Mucosa of descending colon (tissue), 3 donors: ENCODE results near the gene CLTC. TPM values are rescaled to one million over a fixed set of nuclear protein-coding genes. Genes with fewer than 3 reads are reported as not detected.

Experiments used
- ATAC-seq: fragments of 200-7000 bp; cut with Tn5 transposase; one replicate; pipeline ENCODE4 v1.9.1; 2020; ENCODE audit warnings: mild to moderate bottlenecking, moderate library complexity
- DNase-seq, 3 donors: peaks; one replicate each; pipeline ENCODE4 v3.0.0-alpha.2; 2020
- H3K36me3 ChIP-seq: fragments of 200-600 bp; one replicate; pipeline ENCODE4 v1.8.0; 2021; ENCODE audit warnings: low read depth, mild to moderate bottlenecking
- H3K4me1 ChIP-seq: fragments of 200-600 bp; one replicate; pipeline ENCODE4 v1.8.0; 2021; ENCODE audit warnings: low read depth, mild to moderate bottlenecking
- H3K4me3 ChIP-seq: fragments of 200-600 bp; one replicate; pipeline ENCODE4 v1.8.0; 2021; ENCODE audit warnings: mild to moderate bottlenecking
- H3K9me3 ChIP-seq: fragments of 200-600 bp; one replicate; pipeline ENCODE4 v1.8.0; 2021; ENCODE audit warnings: mild to moderate bottlenecking
- intact Hi-C, 2 donors: fragments of 100-400 bp; cut with DNase I in 1 of 2; cut with micrococcal nuclease in 1 of 2; formaldehyde crosslinking; loops; one replicate each; pipeline versions ENCODE4 v1.11.0 to v1.11.1; 2022; cut with DNase I, micrococcal nuclease
- total RNA-seq, 3 donors: library from RNA; stranded (reverse); fragmentation: NEBNext Ultra II Directional in 2 of 3; extraction: Animal tissue kit (Norgen Biotek cat#: 25700) in 2 of 3; gene quantifications; one replicate each; pipeline versions ENCODE4 v1.2.1 to v1.2.4, GENCODE V29; 2021 to 2023
- TF ChIP-seq, protein P1 (sequence below): fragments of 200-600 bp; IDR thresholded peaks from one replicate; pipeline ENCODE4 v1.8.0; 2022; ENCODE audit warnings: antibody characterized with exemption, mild to moderate bottlenecking
- donor health status: DM: no; HTN: no; CAD: no; lungs with moderate emphysema.
- donor health status: DM: no; HTN: no; CAD: no.
- donor health status: DM: no; HTN: yes; CAD: no.

The CLTC gene
- total RNA-seq, 3 donors from 2014 or later, result 264 to 306 (median 286) TPM

DNA sequence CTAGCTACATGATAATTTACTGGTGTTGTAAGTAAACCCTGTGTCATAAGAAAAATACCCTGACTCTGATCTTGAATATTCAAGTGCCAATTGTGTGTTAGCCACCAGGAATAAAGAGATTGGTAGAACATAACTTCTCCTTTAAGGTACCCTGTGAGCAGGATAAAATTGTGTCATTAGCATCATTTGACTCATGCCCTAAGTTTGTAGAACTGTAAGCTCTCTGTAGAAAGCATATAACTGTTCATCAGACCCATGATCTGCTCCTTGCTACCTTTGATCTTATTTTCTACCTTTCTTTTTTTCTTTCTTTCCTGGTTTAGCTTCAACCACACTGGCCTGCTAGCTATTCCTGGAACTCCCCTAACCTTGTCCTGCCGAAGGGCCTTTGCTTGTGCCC lies 51.7 kb downstream of the CLTC start:
- peak; percentile 29 for ATAC-seq
- intact Hi-C loops, result no loop called here
- no peak overlapping the region for H3K4me3 ChIP-seq

DNA sequence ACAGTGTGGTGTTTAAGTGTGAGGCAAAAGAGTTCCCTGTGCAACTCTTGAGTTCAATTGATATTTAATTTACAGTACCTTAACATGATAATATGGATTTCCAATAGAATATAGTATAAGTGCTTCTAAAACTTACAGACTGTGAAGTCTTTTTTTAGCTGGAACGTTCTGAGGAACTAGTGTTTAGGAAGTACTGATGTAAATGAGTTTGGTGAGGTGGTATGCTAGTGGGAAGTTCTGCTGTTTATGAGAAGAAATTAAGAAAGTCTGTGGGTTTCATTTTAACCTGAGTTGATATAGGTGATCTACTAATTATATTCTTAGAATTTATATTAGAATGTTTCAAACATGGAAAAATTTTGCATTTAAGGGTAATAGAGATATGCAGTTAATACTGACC lies 55.5 kb downstream of the CLTC start:
- Histone ChIP-seq H3K36me3 (no peaks in the 10 kb centered on the region), H3K4me3 (no peak overlapping the region), H3K4me1 (peaks cover 27% of the 10 kb centered on the region), H3K9me3 (no peaks in the 10 kb centered on the region)
- intact Hi-C loops, result no loop called here
- ATAC-seq, result no peak
- TF ChIP-seq, protein P1, sequence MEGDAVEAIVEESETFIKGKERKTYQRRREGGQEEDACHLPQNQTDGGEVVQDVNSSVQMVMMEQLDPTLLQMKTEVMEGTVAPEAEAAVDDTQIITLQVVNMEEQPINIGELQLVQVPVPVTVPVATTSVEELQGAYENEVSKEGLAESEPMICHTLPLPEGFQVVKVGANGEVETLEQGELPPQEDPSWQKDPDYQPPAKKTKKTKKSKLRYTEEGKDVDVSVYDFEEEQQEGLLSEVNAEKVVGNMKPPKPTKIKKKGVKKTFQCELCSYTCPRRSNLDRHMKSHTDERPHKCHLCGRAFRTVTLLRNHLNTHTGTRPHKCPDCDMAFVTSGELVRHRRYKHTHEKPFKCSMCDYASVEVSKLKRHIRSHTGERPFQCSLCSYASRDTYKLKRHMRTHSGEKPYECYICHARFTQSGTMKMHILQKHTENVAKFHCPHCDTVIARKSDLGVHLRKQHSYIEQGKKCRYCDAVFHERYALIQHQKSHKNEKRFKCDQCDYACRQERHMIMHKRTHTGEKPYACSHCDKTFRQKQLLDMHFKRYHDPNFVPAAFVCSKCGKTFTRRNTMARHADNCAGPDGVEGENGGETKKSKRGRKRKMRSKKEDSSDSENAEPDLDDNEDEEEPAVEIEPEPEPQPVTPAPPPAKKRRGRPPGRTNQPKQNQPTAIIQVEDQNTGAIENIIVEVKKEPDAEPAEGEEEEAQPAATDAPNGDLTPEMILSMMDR, result no peak
- no peak for DNase-seq

More for the DNA sequence above, 51.7 kb downstream of the CLTC start:
- Histone ChIP-seq H3K4me1 (peaks cover 57% of the 10 kb centered on the region), H3K9me3 (no peaks in the 10 kb centered on the region), H3K36me3 (no peaks in the 10 kb centered on the region)
- DNase-seq, result no peak
- TF ChIP-seq, protein P1, result no peak

DNA sequence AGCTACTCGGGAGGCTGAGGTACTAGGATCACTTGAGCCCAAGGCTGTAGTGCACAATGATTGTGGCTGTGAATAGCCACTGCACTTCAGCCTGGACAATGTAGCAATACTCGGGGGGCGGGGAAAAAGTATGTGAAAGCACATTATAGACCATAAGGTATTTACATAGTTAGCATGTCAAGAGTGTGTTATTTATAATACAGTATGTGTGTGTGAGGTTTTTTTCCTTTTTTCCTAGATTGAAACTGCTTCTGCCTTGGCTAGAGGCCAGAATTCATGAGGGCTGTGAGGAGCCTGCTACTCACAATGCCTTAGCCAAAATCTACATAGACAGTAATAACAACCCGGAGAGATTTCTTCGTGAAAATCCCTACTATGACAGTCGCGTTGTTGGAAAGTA lies 57.0 kb downstream of the CLTC start:
- DNase-seq, result no peak
- TF ChIP-seq, protein P1, result no peak
- H3K4me3 ChIP-seq, result no peak overlapping the region
- H3K9me3 ChIP-seq, result no peaks in the 10 kb centered on the region
- ATAC-seq, result no peak
- H3K36me3 ChIP-seq, result peaks cover 4% of the 10 kb centered on the region
- intact Hi-C loops, result no loop called here
- H3K4me1 ChIP-seq, result peaks cover 14% of the 10 kb centered on the region

DNA sequence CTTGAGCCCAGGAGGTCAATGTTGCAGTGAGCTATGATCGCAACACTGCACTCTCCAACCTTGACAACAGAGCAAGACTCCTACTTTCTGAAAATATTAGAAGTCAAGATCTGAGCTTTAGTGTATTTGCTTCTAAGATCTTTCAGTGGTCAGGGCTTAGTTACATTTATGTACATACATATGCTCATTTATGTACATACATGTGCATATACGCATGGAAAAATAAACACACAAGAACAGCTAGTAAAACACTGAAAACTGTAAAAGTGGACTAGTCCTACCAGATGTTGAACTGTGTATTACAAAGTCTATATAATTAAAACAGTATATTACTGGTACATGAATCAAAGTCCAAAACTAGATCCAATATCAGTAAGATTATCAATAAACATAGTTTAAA lies 59.2 kb downstream of the CLTC start:
- Histone ChIP-seq H3K9me3 (no peaks in the 10 kb centered on the region), H3K4me1 (peaks cover 19% of the 10 kb centered on the region), H3K36me3 (peaks cover 15% of the 10 kb centered on the region), H3K4me3 (no peak overlapping the region)
- intact Hi-C loops, result no loop called here
- no peak for DNase-seq
- ATAC-seq, result peak; percentile 55
- TF ChIP-seq, protein P1, result no peak

DNA sequence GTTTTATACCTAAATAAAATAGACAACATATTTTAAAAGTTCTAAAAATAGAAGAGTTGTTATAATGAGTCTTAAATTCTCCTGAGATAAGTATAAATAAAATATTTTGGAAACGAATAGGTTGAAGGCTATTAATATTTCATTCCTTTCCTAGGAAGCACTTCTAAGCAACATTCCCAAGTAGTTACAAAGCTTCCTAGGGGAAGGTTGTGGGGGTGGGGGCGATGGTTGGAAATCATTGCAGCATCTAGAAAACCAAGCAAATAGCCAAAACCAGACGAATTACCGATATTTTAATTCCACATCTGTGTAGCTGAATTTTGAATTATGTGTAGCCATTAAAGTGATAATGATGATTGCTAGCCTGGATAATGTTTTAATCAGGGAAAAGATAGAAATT lies 60.6 kb downstream of the CLTC start:
- TF ChIP-seq, protein P1, result no peak
- peaks cover 10% of the 10 kb centered on the region for H3K4me1 ChIP-seq
- intact Hi-C loops, result no loop called here
- ATAC-seq, result no peak
- peaks cover 15% of the 10 kb centered on the region for H3K36me3 ChIP-seq
- no peak overlapping the region for H3K4me3 ChIP-seq
- no peaks in the 10 kb centered on the region for H3K9me3 ChIP-seq
- DNase-seq, result no peak

DNA sequence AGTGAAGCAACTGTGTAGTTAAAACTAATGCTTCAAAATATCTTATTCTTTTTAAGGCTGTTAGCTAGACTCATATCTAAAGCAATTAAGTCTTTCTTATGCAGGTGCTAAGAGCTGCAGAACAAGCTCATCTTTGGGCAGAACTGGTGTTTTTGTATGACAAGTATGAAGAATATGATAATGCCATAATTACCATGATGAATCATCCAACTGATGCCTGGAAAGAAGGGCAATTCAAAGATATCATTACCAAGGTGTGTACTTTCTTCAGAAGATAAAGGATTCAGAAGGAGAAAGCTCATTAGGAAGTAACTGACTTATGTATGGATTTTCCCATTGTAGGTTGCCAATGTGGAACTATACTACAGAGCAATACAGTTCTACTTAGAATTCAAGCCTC lies 63.6 kb downstream of the CLTC start:
- H3K4me1 ChIP-seq, result peaks cover 10% of the 10 kb centered on the region
- DNase-seq, result no peak
- intact Hi-C loops, result no loop called here
- TF ChIP-seq, protein P1, result no peak
- peak; percentile 85 for ATAC-seq
- no peak overlapping the region for H3K4me3 ChIP-seq
- no peaks in the 10 kb centered on the region for H3K9me3 ChIP-seq
- peaks cover 21% of the 10 kb centered on the region for H3K36me3 ChIP-seq
